IMR-90 (cell line): Measurements from ENCODE around the gene BTLA. TPM values are rescaled to one million over a fixed set of nuclear protein-coding genes. Genes with fewer than 3 reads are reported as not detected.

Source experiments
- ATAC-seq: fragments of 200-7000 bp; cut with Tn5 transposase; 2 replicates; pipeline ENCODE4 v1.9.1; 2020; ENCODE audit warnings: low read depth, mild to moderate bottlenecking, moderate library complexity
- BruUV-seq: library from RNA; stranded (reverse); fragments of 400-500 nt; replicated peaks from 2 replicates; lab custom pipeline; 2021; lab: Mats Ljungman, UMichigan
- CTCF ChIA-PET: fragments of 300-600 bp; formaldehyde crosslinking; extraction: SDS; loops from one replicate; lab custom pipeline; 2021; ENCODE audit warnings: antibody characterized with exemption; lab: Yijun Ruan, JAX
- POLR2A ChIA-PET: fragments of 300-600 bp; sonication (Branson Sonifier 250); formaldehyde crosslinking; loops from one replicate; lab custom pipeline; 2022; ENCODE audit warnings: antibody characterized with exemption; ENCODE audit not compliant: unreplicated experiment; lab: Charles Lee
- DNase-seq: peaks from one replicate; pipeline ENCODE4 v3.0.0; 2013
- H2AFZ ChIP-seq: replicated peaks from 2 replicates; pipeline ENCODE3; 2013; ENCODE audit warnings: low read length, mild to moderate bottlenecking; ENCODE audit not compliant: poor library complexity
- H2AK5ac ChIP-seq: 2 replicates; pipeline ENCODE4 v1.6.1; 2013; ENCODE audit warnings: low read depth, low read length, inconsistent platforms
- H2AK9ac ChIP-seq: replicated peaks from 2 replicates; pipeline ENCODE3; 2013; ENCODE audit warnings: mild to moderate bottlenecking, low read depth, low read length, moderate library complexity; ENCODE audit not compliant: poor library complexity
- H2BK120ac ChIP-seq: 2 replicates; pipeline ENCODE4 v1.6.1; 2013; ENCODE audit warnings: low read depth, low read length, inconsistent platforms
- H2BK15ac ChIP-seq: 3 replicates; pipeline ENCODE4 v1.6.1; 2013; ENCODE audit warnings: low read depth, low read length, inconsistent platforms
- H2BK20ac ChIP-seq: 2 replicates; pipeline ENCODE4 v1.6.1; 2013; ENCODE audit warnings: low read depth, mild to moderate bottlenecking, inconsistent platforms, low read length, moderate library complexity
- H2BK5ac ChIP-seq: 2 replicates; pipeline ENCODE4 v1.6.1; 2013; ENCODE audit warnings: mild to moderate bottlenecking, low read depth, low read length, inconsistent platforms; ENCODE audit not compliant: poor library complexity, severe bottlenecking
- H3K14ac ChIP-seq: replicated peaks from 2 replicates; pipeline ENCODE4 v1.6.1; 2013; ENCODE audit warnings: low read depth, low read length, inconsistent platforms
- H3K18ac ChIP-seq: 2 replicates; pipeline ENCODE4 v1.6.1; 2013; ENCODE audit warnings: low read depth, low read length, control low read depth
- H3K23ac ChIP-seq: 2 replicates; pipeline ENCODE4 v1.6.1; 2013; ENCODE audit warnings: low read depth, low read length, inconsistent platforms
- H3K27ac ChIP-seq: 2 replicates; pipeline ENCODE4 v1.5.1; 2013; ENCODE audit warnings: mild to moderate bottlenecking, control low read depth, low read length; ENCODE audit not compliant: insufficient read depth
- H3K27me3 ChIP-seq: 2 replicates; pipeline ENCODE4 v1.6.1; 2013; ENCODE audit warnings: low read length; ENCODE audit not compliant: control insufficient read depth, insufficient read depth
- H3K36me3 ChIP-seq: 2 replicates; pipeline ENCODE4 v1.6.1; 2013; ENCODE audit warnings: low read length, mixed read lengths; ENCODE audit not compliant: control insufficient read depth, insufficient read depth
- H3K4ac ChIP-seq: 2 replicates; pipeline ENCODE4 v1.6.1; 2013; ENCODE audit warnings: low read depth, low read length, inconsistent platforms
- H3K4me1 ChIP-seq: 2 replicates; pipeline ENCODE4 v1.6.1; 2013; ENCODE audit warnings: low read length, mixed read lengths; ENCODE audit not compliant: control insufficient read depth, insufficient read depth
- H3K4me2 ChIP-seq: 2 replicates; pipeline ENCODE4 v1.6.1; 2013; ENCODE audit warnings: low read depth, mild to moderate bottlenecking, control low read depth, low read length, moderate library complexity
- H3K4me3 ChIP-seq: 2 replicates; pipeline ENCODE4 v1.5.1; 2013; ENCODE audit warnings: low read depth, mild to moderate bottlenecking, control low read depth, low read length, moderate library complexity; ENCODE audit not compliant: insufficient read depth
- H3K56ac ChIP-seq: 2 replicates; pipeline ENCODE4 v1.6.1; 2013; ENCODE audit warnings: low read length, inconsistent platforms; ENCODE audit not compliant: insufficient read depth; ENCODE audit errors: extremely low read depth
- H3K79me1 ChIP-seq, 2 experiments: 2 replicates each; pipeline ENCODE4 v1.6.1; 2013; ENCODE audit warnings: low read length in 2 of 2, inconsistent platforms in 1 of 2, low read depth in 1 of 2
- H3K9ac ChIP-seq: 2 replicates; pipeline ENCODE4 v1.6.1; 2013; ENCODE audit warnings: low read depth, low read length, control low read depth
- H3K9me1 ChIP-seq: 2 replicates; pipeline ENCODE4 v1.6.1; 2013; ENCODE audit warnings: low read length, inconsistent platforms; ENCODE audit not compliant: insufficient read depth
- H3K9me3 ChIP-seq: 2 replicates; pipeline ENCODE4 v1.6.1; 2013; ENCODE audit warnings: low read length; ENCODE audit not compliant: control insufficient read depth, insufficient read depth
- H4K20me1 ChIP-seq: 2 replicates; pipeline ENCODE4 v1.6.1; 2013; ENCODE audit warnings: low read length, inconsistent platforms; ENCODE audit not compliant: insufficient read depth
- H4K5ac ChIP-seq: 2 replicates; pipeline ENCODE4 v1.6.1; 2013; ENCODE audit warnings: mild to moderate bottlenecking, low read depth, low read length, control low read depth
- H4K8ac ChIP-seq, 2 experiments: 2 replicates each; pipeline ENCODE4 v1.6.1; 2013; ENCODE audit warnings: low read depth in 2 of 2, low read length in 2 of 2, control low read depth in 1 of 2, inconsistent platforms in 1 of 2
- H4K91ac ChIP-seq: 2 replicates; pipeline ENCODE4 v1.6.1; 2013; ENCODE audit warnings: low read depth, low read length, inconsistent platforms; ENCODE audit not compliant: insufficient read depth
- BHLHE40 ChIP-seq: fragments of 150-350 bp; IDR thresholded peaks from 2 replicates; pipeline ENCODE4 v1.6.1; 2016; ENCODE audit warnings: mild to moderate bottlenecking, low read depth, low read length
- CTCF ChIP-seq: conservative IDR thresholded peaks from 2 replicates; pipeline ENCODE4 v1.5.1; 2012; ENCODE audit warnings: mild to moderate bottlenecking, low read depth, low read length, improper control_type of control experiment
- FOS ChIP-seq: fragments of 150-350 bp; IDR thresholded peaks from 2 replicates; pipeline ENCODE4 v1.6.1; 2016; ENCODE audit warnings: low read depth, low read length
- MAFK ChIP-seq: IDR thresholded peaks from 2 replicates; pipeline ENCODE4 v1.6.1; 2012; ENCODE audit warnings: low read depth, low read length, improper control_type of control experiment
- MAZ ChIP-seq: IDR thresholded peaks from 2 replicates; pipeline ENCODE4 v1.6.1; 2012; ENCODE audit warnings: low read depth, mild to moderate bottlenecking, low read length, improper control_type of control experiment, moderate library complexity, borderline replicate concordance
- MXI1 ChIP-seq: IDR thresholded peaks from 2 replicates; pipeline ENCODE4 v1.6.1; 2012; ENCODE audit warnings: low read depth, mild to moderate bottlenecking, low read length, moderate library complexity, borderline replicate concordance
- NFE2L2 ChIP-seq: fragments of 150-350 bp; IDR thresholded peaks from 2 replicates; pipeline ENCODE4 v1.6.1; 2016; ENCODE audit warnings: low read depth, mild to moderate bottlenecking, low read length
- RAD21 ChIP-seq: IDR thresholded peaks from 2 replicates; pipeline ENCODE4 v1.6.1; 2012; ENCODE audit warnings: low read length, improper control_type of control experiment
- RCOR1 ChIP-seq: IDR thresholded peaks from 2 replicates; pipeline ENCODE4 v1.6.1; 2012; ENCODE audit warnings: mild to moderate bottlenecking, low read length, improper control_type of control experiment; ENCODE audit not compliant: insufficient replicate concordance
- RFX5 ChIP-seq: IDR thresholded peaks from 2 replicates; pipeline ENCODE4 v1.8.0; 2012; ENCODE audit warnings: low read depth, mild to moderate bottlenecking, low read length, moderate library complexity
- SMC3 ChIP-seq: fragments of 150-350 bp; IDR thresholded peaks from 2 replicates; pipeline ENCODE4 v1.6.1; 2016; ENCODE audit warnings: low read depth, mild to moderate bottlenecking, antibody characterized with exemption, low read length, moderate library complexity
- USF2 ChIP-seq: fragments of 150-350 bp; IDR thresholded peaks from 2 replicates; pipeline ENCODE4 v1.6.1; 2017; ENCODE audit warnings: mild to moderate bottlenecking, antibody characterized with exemption, low read length, low read depth
- WGBS, 2 experiments: methylation state at CpG; one replicate each; pipeline versions ENCODE4 v1.1.5 to v1.1.7; 2013; ENCODE audit warnings: missing lambda C conversion rate in 2 of 2; ENCODE audit not compliant: insufficient read length in 1 of 2; ENCODE audit errors: extremely low coverage in 2 of 2; 5-methylcytosine and 5-hydroxymethylcytosine counted together
- dilution Hi-C: fragments of 300-500 bp; cut with HindIII; formaldehyde crosslinking; loops from one replicate; pipeline ENCODE4 v1.14.3; 2018; ENCODE audit warnings: low sequenced_read_pairs; ENCODE audit not compliant: unreplicated experiment
- in situ Hi-C: fragments of 300-500 bp; cut with MboI; formaldehyde crosslinking; loops from 3 replicates; pipeline ENCODE4 v1.14.3; 2019; ENCODE audit warnings: low sequenced_read_pairs, inconsistent platforms, mixed read lengths
- intact Hi-C: fragments of 100-400 bp; cut with micrococcal nuclease; formaldehyde crosslinking; loops from 2 replicates; pipeline ENCODE4 v1.10.0; 2022
- polyA plus RNA-seq, 3 experiments: library from polyadenylated mRNA; depleted of rRNA; stranded (reverse); fragments of >200 nt; gene quantifications; 2 replicates each; pipeline ENCODE4 v1.2.3, GENCODE V29; 2012; ENCODE audit warnings: low replicate concordance in 1 of 3
- total RNA-seq: library from RNA; depleted of rRNA; stranded (reverse); fragments of >200 nt; gene quantifications from 2 replicates; pipeline ENCODE4 v1.2.3, GENCODE V29; 2012

Gene BTLA
- total and polyA plus RNA-seq, 2 of the 4 experiments (the other 2 are of a cell fraction), result not detected

- no peak for TF ChIP-seq CTCF
Observed at GRCh38 chr3:112425382-112425781, 73.9 kb downstream of the BTLA start (continued).

- no peak overlapping the region for H3K56ac ChIP-seq
- no peaks in the 10 kb centered on the region for H3K36me3 ChIP-seq
- H3K9ac ChIP-seq, result no peak overlapping the region
- no peak overlapping the region for H2BK120ac ChIP-seq
- H4K8ac ChIP-seq, result no peak overlapping the region
- WGBS, 2 experiments, result no CpG with 5 or more reads among the region's 1 CpG
- no peaks in the 10 kb centered on the region for H3K9me1 ChIP-seq
- H2BK5ac ChIP-seq, result no peak overlapping the region
- no peaks in the 10 kb centered on the region for H3K4me1 ChIP-seq
- no peak overlapping the region for H3K23ac ChIP-seq
- no peaks in the 10 kb centered on the region for H4K20me1 ChIP-seq
- no peak overlapping the region for H4K91ac ChIP-seq
- no peak overlapping the region for H2AK5ac ChIP-seq
- no peak for ATAC-seq
- in situ Hi-C loops, result no loop called here
- H2AFZ ChIP-seq, result no peak overlapping the region
- CTCF ChIA-PET, result no interaction called here
- H3K4me2 ChIP-seq, result no peak overlapping the region
- H3K27ac ChIP-seq, result no peak overlapping the region
- no peaks in the 10 kb centered on the region for H3K79me1 ChIP-seq
- H3K4ac ChIP-seq, result no peak overlapping the region
- dilution Hi-C loops, result no loop called here
- H2BK20ac ChIP-seq, result no peak overlapping the region
- no TSS peak for BruUV-seq
- H2AK9ac ChIP-seq, result no peak overlapping the region
- no peak overlapping the region for H3K18ac ChIP-seq
- H4K5ac ChIP-seq, result no peak overlapping the region
- intact Hi-C loops, result no loop called here
- H3K9me3 ChIP-seq, result no peaks in the 10 kb centered on the region
- POLR2A ChIA-PET, result no interaction called here
- H3K14ac ChIP-seq, result no peak overlapping the region
- peaks cover 1% of the 10 kb centered on the region for H3K27me3 ChIP-seq
- H3K4me3 ChIP-seq, result no peak overlapping the region
- no peak overlapping the region for H2BK15ac ChIP-seq
- peak; percentile 44 for DNase-seq
- no peak for TF ChIP-seq MAFK
- TF ChIP-seq MXI1, result no peak
- no peak for TF ChIP-seq USF2
- TF ChIP-seq FOS, result no peak
- no peak for TF ChIP-seq NFE2L2
- no peak for TF ChIP-seq RFX5
- no peak for TF ChIP-seq RCOR1
- no peak for TF ChIP-seq BHLHE40
- no peak for TF ChIP-seq RAD21
- no peak for TF ChIP-seq SMC3
- TF ChIP-seq MAZ, result no peak
- no peak for TF ChIP-seq CTCF
Observed at GRCh38 chr3:112424394-112424793, 74.9 kb downstream of the BTLA start.
